Left lung (tissue), 10 donors: ENCODE data around the gene EIF6. TPM values are rescaled to one million over a fixed set of nuclear protein-coding genes. Genes with fewer than 3 reads are reported as not detected.

Experiments used
- ATAC-seq: fragments of 200-7000 bp; cut with Tn5 transposase; one replicate; pipeline ENCODE4 v1.9.1; 2020; ENCODE audit warnings: moderate library complexity
- DNase-seq, 4 donors: peaks; one replicate each; pipeline ENCODE4 v3.0.0-alpha.2; 2013 to 2020
- H3K27ac ChIP-seq, 2 donors: fragments of 200-600 bp; sonication (generic) in 1 of 2; one replicate each; pipeline versions ENCODE4 v1.5.0 to v1.8.0; 2020 to 2021
- H3K27me3 ChIP-seq, 2 donors: fragments of 200-600 bp; sonication (generic) in 1 of 2; one replicate each; pipeline versions ENCODE4 v1.5.0 to v1.8.0; 2020 to 2021
- H3K36me3 ChIP-seq, 2 donors: fragments of 200-600 bp; sonication (generic) in 1 of 2; one replicate each; pipeline versions ENCODE4 v1.5.0 to v1.8.0; 2020 to 2021
- H3K4me1 ChIP-seq, 2 donors: fragments of 200-600 bp; one replicate each; pipeline ENCODE4 v1.8.0; 2021
- H3K4me3 ChIP-seq, 2 donors: fragments of 200-600 bp; sonication (generic) in 1 of 2; one replicate each; pipeline versions ENCODE4 v1.5.0 to v1.8.0; 2020 to 2021; ENCODE audit warnings: mild to moderate bottlenecking in 1 of 2
- H3K9me3 ChIP-seq, 2 donors: fragments of 200-600 bp; sonication (generic) in 1 of 2; one replicate each; pipeline versions ENCODE4 v1.5.0 to v1.8.0; 2020 to 2021
- intact Hi-C, 2 donors: fragments of 100-400 bp; cut with DNase I; formaldehyde crosslinking; loops; one replicate each; pipeline versions ENCODE4 v1.11.2 to v1.14.2; 2022
- polyA plus RNA-seq, 6 donors: library from polyadenylated mRNA; unstranded; fragments of 120-200 nt; gene quantifications; one replicate each; pipeline ENCODE4 v1.2.1, GENCODE V29; 2013; ENCODE audit not compliant: insufficient read length in 6 of 6
- total RNA-seq, 2 donors: library from RNA; stranded (reverse); fragmentation: NEBNext Ultra II Directional; extraction: Animal tissue kit (Norgen Biotek cat#: 25700); gene quantifications; one replicate each; pipeline ENCODE4 v1.2.1, GENCODE V29; 2021
- TF ChIP-seq, protein P1 (sequence below), 2 donors: fragments of 200-600 bp; sonication (generic) in 1 of 2; IDR thresholded peaks; one replicate each; pipeline versions ENCODE4 v1.5.0 to v1.8.0; 2021; ENCODE audit warnings: antibody characterized with exemption in 2 of 2
- donor health status: DM: no; HTN: yes; CAD: no.
- donor health status: DM: no; HTN: no; CAD: no.

The EIF6 gene
- total and polyA plus RNA-seq, 8 donors: 95.6 to 111 (median 107) TPM

DNA sequence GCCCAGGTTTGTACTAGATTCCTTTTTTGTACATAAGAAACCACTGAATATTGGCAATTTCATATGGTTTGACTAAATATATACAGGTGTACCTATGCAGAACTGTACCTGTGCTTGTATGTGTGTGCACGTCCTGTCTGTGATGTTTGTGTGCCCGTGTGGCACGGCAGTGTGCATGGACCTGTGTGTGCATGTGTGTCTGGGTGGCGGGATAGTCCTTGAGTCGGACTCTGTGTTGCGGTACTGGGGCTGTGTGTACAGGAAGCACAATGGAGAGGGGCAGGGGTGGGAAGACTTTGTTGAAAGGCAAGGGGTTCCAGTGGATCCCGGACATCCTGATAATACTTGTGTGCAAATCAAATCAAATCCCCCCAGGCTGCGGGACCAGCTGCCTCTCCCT lies 11.1 kb upstream of the EIF6 start:
- H3K4me3 ChIP-seq: no peak overlapping the region
- H3K4me1 ChIP-seq: no peaks in the 10 kb centered on the region
- peaks cover 0 to 52% of the 10 kb centered on the region in 2 donors for H3K27me3 ChIP-seq
- ATAC-seq (no peak), DNase-seq (no peak)
- intact Hi-C loops: no loop called here
- H3K36me3 ChIP-seq: no peaks in the 10 kb centered on the region
- TF ChIP-seq, protein P1, sequence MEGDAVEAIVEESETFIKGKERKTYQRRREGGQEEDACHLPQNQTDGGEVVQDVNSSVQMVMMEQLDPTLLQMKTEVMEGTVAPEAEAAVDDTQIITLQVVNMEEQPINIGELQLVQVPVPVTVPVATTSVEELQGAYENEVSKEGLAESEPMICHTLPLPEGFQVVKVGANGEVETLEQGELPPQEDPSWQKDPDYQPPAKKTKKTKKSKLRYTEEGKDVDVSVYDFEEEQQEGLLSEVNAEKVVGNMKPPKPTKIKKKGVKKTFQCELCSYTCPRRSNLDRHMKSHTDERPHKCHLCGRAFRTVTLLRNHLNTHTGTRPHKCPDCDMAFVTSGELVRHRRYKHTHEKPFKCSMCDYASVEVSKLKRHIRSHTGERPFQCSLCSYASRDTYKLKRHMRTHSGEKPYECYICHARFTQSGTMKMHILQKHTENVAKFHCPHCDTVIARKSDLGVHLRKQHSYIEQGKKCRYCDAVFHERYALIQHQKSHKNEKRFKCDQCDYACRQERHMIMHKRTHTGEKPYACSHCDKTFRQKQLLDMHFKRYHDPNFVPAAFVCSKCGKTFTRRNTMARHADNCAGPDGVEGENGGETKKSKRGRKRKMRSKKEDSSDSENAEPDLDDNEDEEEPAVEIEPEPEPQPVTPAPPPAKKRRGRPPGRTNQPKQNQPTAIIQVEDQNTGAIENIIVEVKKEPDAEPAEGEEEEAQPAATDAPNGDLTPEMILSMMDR (IDR thresholded peaks at IDR 0.05): no peak
- H3K27ac ChIP-seq: no peak overlapping the region
- H3K9me3 ChIP-seq: no peaks in the 10 kb centered on the region

DNA sequence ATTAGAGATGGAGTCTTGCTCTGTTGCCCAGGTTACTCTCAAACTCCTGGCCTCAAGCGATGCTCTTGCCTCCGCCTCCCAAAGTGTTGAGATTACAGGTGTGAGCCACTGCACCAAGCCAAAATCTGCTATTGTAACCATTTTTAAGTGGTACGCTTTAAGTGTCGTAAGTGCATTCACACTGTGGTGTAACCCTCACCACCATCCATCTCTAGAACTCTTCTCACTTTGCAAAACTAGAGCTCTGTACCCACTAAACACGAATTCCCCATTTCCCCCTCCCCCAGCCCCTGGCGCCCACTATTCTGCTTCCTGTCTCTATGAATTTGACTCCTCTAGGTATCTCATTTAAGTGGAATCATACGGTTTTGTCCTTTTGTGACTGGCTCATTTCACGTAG lies 10.5 kb upstream of the EIF6 start:
- DNase-seq (no peak), ATAC-seq (no peak)
- H3K4me1 ChIP-seq: no peaks in the 10 kb centered on the region
- TF ChIP-seq, protein P1 (IDR thresholded peaks at IDR 0.05): no peak
- H3K27me3 ChIP-seq: peaks cover 0 to 52% of the 10 kb centered on the region in 2 donors
- H3K9me3 ChIP-seq: no peaks in the 10 kb centered on the region
- no peak overlapping the region for H3K4me3 ChIP-seq
- H3K27ac ChIP-seq: no peak overlapping the region
- intact Hi-C loops: no loop called here
- no peaks in the 10 kb centered on the region for H3K36me3 ChIP-seq

DNA sequence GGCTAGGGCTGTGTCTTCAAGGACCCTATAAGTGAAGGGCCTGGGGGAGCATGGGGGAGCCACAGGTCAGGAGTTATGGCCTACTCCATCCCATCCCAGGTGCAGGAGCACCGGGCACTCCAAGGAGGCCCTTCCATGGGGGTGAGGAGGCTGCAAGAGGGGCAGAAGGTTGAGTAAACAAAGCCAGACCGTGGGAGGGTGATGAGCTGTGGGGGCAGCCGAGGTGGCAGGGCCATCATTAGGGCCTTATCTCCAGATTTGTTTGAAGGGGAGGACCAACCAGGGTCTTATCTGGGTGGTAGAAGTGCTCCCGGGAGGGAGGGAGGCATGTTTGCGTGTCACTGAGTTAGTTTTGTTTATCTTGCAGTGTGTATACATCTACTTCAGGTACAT lies 9.7 kb upstream of the EIF6 start:
- ATAC-seq (no peak), DNase-seq (no peak)
- intact Hi-C loops: no loop called here
- H3K27me3 ChIP-seq: peaks cover 0 to 52% of the 10 kb centered on the region in 2 donors
- H3K4me1 ChIP-seq: no peaks in the 10 kb centered on the region
- no peaks in the 10 kb centered on the region for H3K9me3 ChIP-seq
- no peak overlapping the region for H3K4me3 ChIP-seq
- TF ChIP-seq, protein P1 (IDR thresholded peaks at IDR 0.05): no peak
- no peak overlapping the region for H3K27ac ChIP-seq
- no peaks in the 10 kb centered on the region for H3K36me3 ChIP-seq

DNA sequence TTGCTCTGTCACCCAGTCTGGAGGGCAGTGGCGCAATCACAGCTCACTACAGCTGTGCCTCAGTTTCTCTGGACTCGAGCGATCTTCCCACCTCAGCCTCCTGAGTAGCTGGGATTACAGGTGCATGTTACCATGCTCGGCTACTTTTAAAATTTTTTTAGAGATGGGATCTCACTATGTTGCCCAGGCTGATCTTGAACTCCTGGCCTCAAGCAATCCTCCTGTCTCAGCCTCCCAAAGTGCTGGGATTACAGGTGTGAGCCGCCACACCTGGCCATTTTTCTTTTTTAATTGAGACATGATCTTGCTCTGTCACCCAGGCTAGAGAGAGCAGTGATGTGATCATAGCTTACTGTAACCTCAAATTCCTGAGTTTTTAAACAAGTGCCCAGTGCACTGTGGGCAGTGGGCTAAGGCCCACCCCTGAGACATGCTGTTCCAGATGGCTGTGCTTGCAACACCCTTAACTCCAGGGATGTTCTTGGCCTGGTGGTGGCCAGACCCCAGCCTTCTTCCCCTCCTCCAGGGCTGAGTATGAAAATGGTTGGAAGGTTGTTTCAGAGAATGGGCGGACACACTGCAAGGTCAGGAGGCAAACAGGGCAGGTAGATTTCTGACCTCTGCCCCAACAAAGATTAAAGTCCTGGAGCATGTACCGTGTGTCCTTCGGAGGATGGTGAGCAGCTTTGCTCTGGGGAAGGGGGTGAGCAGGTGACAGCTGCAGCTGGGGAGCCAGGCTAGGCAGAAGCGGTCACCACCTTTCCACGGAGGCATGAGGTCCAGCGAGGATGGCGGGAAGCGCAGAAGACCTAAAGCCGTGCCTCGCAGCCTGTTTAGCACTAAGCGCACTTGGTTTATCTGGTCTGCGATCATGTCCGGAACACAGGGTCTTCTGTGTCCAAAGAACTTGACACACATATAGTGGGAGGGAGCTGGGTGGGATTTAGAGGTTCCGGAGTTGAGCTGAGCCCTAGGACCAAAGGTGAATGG lies 9.0 kb upstream of the EIF6 start:
- H3K9me3 ChIP-seq: no peaks in the 10 kb centered on the region
- H3K36me3 ChIP-seq: no peaks in the 10 kb centered on the region
- TF ChIP-seq, protein P1 (IDR thresholded peaks at IDR 0.05): no peak
- intact Hi-C loops: no loop called here
- H3K4me3 ChIP-seq: no peak overlapping the region
- H3K4me1 ChIP-seq: no peaks in the 10 kb centered on the region
- no peak for ATAC-seq
- no peak overlapping the region for H3K27ac ChIP-seq
- peaks cover 0 to 52% of the 10 kb centered on the region in 2 donors for H3K27me3 ChIP-seq
- no peak for DNase-seq

DNA sequence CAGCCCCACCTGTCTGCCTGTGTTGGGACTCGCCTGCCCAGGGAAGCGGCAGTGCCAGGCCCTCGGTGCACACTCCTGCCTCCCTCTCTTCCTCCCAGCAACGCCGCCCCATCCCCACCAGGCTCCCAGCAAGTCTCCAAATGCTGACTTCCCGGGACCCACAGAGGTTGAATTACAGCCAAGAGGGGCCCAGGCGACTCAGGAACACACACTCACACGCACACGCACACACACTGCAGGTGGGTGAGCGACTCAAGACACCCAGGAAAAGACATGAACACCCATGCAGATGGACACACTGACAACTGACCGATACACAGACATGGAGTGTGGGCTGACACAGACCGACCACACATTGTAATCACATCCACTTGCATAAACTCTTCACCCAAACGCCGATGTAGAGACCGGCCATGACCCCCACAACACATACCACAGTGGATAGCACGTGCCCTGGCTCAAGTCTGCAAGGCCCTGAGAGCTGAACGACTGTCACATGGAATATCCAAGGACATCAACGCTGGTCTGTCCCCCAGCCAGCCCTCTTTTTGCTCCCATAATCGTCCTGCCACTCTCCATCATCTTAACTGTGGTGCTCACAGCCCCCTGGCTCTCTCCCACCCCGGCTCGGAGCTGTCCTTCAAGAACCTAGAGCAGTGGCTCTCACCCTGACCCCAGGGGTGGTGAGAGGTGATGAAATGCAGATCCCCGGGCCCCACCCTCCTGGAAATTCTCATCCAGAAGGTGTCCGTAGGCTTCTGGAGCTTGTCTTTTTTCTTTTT lies 8.1 kb upstream of the EIF6 start:
- peak in 1 of 4 donors; percentile 71 for DNase-seq
- no peak for ATAC-seq
- Histone ChIP-seq H3K27ac (no peak overlapping the region), H3K9me3 (no peaks in the 10 kb centered on the region), H3K36me3 (no peaks in the 10 kb centered on the region), H3K4me3 (no peak overlapping the region), H3K27me3 (peaks cover 0 to 52% of the 10 kb centered on the region in 2 donors), H3K4me1 (no peaks in the 10 kb centered on the region)
- TF ChIP-seq, protein P1 (IDR thresholded peaks at IDR 0.05): no peak
- intact Hi-C loops: no loop called here
